ENCODE measurements around the gene THAP3. TPM values are rescaled to one million over a fixed set of nuclear protein-coding genes. Genes with fewer than 3 reads are reported as not detected.
A peak's percentile ranks its signal among the peaks of the same experiment; 100 is the strongest.

The THAP3 gene
- total RNA-seq, 4 donors from 2014 or later, result 20.1 to 26.9 (median 23.4) TPM

- intact Hi-C loops (cut with DNase I; ENCODE audit: low total_unique reads), result no loop called here
- 1 to 2% methylated on average over 39 to 69 of the region's 82 CpGs for WGBS, 2 donors
- TF ChIP-seq CTCF (IDR thresholded peaks at IDR 0.05), result no peak
- no peak for TF ChIP-seq POLR2A (IDR thresholded peaks at IDR 0.05)
- DNase-seq (ENCODE audit: low spot score in 2 of 2), result no peak
- peak overlapping the region; percentile 87 for H3K4me3 ChIP-seq (ENCODE audit: low read depth, poor library complexity, severe bottlenecking)
These were observed 9.5 kb upstream of the THAP3 start for GRCh38 chr1:6614929-6615785.

DNA sequence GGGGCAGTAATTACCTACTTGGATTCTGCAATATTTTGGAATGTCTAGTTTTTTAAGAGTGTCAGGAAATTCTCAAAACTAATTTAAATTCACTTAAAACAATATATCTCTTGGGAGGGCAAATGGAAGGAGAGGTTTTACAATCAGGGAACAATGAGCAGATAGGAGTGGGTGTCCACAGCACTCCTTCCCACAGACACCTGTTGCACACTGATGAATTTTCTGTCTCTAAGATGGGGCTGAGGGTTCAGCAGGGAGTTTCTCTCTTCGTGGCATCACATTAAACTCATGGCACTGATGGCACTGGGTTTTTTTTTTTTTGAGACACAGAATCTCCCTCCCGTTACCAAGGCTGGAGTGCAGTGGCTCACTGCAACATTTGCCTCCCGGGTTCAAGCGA lies 5.6 kb upstream of the THAP3 start:
- intact Hi-C loops (cut with DNase I; ENCODE audit: low total_unique reads), result no loop called here
- H3K4me3 ChIP-seq (ENCODE audit: low read depth, poor library complexity, severe bottlenecking), result no peak overlapping the region
- DNase-seq (ENCODE audit: low spot score in 2 of 2), result no peak
- no peak for TF ChIP-seq CTCF (IDR thresholded peaks at IDR 0.05)
- no peak for TF ChIP-seq POLR2A (IDR thresholded peaks at IDR 0.05)
- 90 to 93% methylated on average over 4 of the region's 4 CpGs for WGBS, 2 donors

DNA sequence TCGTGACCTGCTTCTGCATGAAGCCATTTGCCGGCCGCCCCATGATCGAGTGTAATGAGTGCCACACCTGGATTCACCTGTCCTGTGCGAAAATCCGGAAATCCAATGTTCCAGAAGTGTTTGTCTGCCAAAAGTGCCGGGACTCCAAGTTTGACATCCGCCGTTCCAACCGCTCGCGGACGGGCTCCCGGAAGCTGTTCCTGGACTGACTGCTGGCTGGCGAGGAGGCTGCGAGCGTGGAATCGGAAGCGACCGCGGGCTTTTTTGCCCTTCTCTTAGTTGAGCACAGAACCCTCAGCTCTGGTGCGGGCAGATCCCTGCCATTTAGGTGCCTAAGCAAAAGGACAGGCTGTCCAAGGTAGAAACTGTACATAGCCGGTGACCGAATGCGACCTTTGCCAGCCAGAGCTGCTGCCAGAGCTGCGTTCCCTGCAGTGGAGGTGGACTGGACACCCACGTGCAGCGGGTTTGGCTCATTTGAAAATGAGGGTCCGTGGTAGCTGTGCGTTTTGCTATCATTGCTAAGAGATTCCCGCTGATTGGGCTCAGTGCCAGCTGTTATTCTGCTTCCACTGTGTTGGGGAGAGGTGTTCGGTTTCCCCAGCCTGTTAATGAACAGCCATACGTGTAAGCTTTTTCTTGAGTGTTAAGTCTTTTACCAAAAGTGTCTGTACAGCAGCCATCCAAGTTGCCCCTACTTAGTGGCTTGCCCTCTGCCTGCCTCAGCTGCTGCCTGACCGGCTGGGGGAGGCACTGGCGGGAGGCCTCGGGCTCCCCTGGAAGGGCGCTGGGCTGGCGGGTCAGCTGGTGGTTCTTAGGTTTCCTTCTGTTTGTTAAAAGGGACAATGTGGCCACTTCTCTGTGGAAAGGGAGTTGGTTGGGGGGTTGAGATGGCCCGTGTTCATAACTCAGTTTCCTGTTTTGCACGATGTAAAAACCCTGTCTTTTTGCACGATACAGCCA lies 3.0 kb upstream of the THAP3 start:
- H3K4me3 ChIP-seq (ENCODE audit: low read depth, poor library complexity, severe bottlenecking), result no peak overlapping the region
- TF ChIP-seq CTCF (IDR thresholded peaks at IDR 0.05), result no peak
- TF ChIP-seq POLR2A (IDR thresholded peaks at IDR 0.05), result no peak
- 89 to 90% methylated on average over 41 of the region's 41 CpGs for WGBS, 2 donors
- intact Hi-C loops (cut with DNase I; ENCODE audit: low total_unique reads), result no loop called here
- DNase-seq (ENCODE audit: low spot score in 2 of 2), result no peak

GRCh38 chr1:6622396-6623152 lies 2.1 kb upstream of the THAP3 start:
- 66 to 83% methylated on average over 10 of the region's 10 CpGs for WGBS, 2 donors
- intact Hi-C loops (cut with DNase I; ENCODE audit: low total_unique reads), result no loop called here

More at GRCh38 chr1:6622396-6623152, 2.1 kb upstream of the THAP3 start:
- no peak overlapping the region for H3K4me3 ChIP-seq (ENCODE audit: low read depth, poor library complexity, severe bottlenecking)
- DNase-seq (ENCODE audit: low spot score in 2 of 2), result no peak
- no peak for TF ChIP-seq CTCF (IDR thresholded peaks at IDR 0.05)
- no peak for TF ChIP-seq POLR2A (IDR thresholded peaks at IDR 0.05)

Measured in lower leg skin (tissue), 4 donors.